ENCODE measurements around the gene DOCK4. TPM values are rescaled to one million over a fixed set of nuclear protein-coding genes. Genes with fewer than 3 reads are reported as not detected.

The DOCK4 gene
- total RNA-seq, 1 donor from 2014 or later = 109 TPM

GRCh38 chr7:111801277-111801676 lies 404.9 kb downstream of the DOCK4 start:
- DNase-seq = no peak

DNA sequence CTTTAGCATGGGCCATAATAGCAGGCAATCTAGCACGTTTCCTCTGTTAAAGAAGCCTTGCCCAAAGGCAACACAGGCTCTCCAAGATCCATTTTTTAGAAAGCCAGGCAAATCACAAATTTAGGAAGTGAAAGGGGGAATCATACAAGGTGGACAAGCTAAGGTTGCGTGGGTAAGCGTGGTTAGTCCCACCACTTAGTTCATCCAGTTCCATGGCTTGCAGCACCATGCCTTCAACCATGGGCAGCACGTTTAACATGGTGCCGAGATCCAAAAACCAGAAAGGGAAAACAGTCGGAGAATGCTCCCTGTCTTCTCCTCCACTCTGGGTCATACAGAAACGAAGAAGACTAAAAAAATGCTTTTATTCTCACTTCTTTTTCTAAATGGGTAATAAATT lies 409.5 kb downstream of the DOCK4 start:
- DNase-seq = no peak

- no peak for DNase-seq
Observed at GRCh38 chr7:111789870-111790269, 416.3 kb downstream of the DOCK4 start.

- no peak for DNase-seq
Observed at GRCh38 chr7:111789048-111789320, 417.2 kb downstream of the DOCK4 start.

DNA sequence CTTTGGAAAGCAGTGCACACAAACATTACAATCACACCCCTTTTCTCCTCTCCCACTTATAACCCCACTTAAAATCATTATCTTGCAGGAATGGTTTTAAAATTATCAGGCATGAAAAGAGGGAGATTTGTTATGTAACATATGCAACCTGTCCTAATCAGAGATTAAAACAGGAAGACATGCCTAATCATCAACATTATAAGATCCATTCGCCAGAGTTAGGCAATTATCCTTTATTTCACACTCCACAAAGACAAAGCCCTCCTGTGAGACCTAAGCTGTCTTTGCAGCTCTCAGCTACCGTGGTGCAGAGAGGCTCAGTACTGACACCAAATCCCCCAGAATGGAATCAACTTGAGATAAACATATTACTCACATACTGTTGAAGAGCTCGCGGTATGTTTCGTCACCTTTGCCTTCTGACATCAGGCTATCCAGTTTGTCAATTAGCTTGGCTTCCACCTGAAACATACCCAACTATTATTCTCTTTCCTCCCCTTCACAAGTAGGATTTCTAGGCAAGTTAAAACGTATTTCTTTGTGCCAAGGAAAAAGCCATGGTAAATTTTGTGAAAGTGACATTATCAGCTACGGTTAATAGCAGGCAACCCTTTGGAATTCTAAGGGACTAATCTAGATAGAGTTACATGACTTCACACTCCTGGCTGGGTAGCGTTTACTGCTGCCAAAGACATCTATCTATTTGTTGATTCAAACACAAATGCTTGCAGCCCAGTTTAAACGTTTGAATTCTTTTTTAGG lies 417.7 kb downstream of the DOCK4 start:
- no peak for DNase-seq

DNA sequence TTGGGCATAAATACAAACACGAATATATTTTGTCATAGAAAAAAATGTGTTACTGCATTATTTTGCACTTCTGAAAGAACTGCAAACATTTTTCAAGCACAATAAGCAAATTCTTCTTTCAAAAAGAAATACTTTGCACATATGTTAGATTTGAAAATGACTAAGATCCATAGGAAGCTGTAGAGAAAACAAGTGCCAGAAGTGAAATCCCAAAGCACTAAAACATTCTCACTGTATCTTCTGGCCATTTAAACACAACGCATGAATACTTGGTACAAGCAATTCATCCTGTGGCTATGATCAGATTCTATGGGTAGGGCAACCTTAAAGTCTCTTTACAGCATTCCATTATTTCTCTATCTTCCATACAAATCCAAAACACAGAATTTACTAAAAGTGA lies 418.5 kb downstream of the DOCK4 start:
- no peak for DNase-seq

- DNase-seq = no peak
Observed at GRCh38 chr7:111787099-111787498, 419.1 kb downstream of the DOCK4 start.

GRCh38 chr7:111785076-111785475 lies 421.1 kb downstream of the DOCK4 start:
- DNase-seq = no peak

GRCh38 chr7:111784296-111784695 lies 421.9 kb downstream of the DOCK4 start:
- no peak for DNase-seq

DNA sequence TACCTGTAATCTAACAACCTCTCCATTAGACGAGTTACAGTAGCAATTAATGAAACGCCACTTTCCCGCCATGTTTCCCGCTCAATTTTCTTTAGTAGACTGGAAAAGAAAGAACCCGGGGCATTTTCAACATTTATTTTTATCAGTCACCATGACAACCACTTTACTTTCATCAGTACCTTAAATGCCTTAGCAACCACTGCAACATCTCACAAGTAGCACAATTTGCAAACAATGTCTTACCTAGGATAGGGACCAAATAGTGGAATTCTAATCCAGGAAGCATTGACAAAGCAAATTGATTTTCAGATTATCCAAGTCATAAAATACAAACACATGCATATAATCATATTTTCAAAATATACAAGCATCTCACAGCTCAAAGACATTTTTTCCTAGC lies 422.3 kb downstream of the DOCK4 start:
- no peak for DNase-seq

- DNase-seq = no peak
Observed at GRCh38 chr7:111780527-111780926, 425.7 kb downstream of the DOCK4 start.

- DNase-seq = no peak
Observed at GRCh38 chr7:111775206-111775605, 431.0 kb downstream of the DOCK4 start.

DNA sequence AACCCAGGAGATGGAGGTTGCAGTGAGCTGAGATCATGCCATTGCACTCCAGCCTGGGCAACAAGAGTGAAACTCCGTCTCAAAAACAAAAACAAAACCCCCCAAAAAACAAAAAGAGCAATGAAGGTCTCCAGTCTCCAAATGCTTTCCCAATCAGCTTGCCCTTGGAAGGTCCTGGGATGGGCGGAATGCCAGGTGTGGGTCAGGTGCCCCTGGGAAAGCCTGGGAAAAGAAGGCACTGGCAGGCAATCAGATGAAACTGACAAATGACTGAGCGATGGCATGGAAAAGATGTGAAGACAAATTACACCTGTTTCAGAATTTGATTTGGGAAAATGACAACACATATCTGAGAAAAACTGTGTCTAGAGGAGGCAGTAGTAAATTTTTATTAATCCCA lies 433.5 kb downstream of the DOCK4 start:
- no peak for DNase-seq

DNA sequence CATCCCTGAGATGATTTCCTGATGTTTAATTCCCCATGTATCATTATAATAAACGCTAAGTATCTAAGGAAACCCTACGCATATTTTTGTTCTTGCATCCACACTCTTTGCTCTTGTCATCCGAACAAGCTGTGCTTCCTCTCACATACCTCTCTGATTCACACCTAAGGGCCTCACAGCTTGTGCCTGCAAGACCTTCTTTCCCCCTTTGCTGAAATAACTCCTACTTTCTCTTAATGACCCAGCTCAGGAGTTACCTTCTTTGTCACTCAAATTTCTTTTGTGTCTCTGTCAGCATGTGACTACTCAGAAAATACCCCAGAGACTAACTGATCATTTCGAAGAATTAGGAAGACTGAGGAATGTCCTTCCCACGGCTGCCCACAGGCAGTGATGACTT lies 434.6 kb downstream of the DOCK4 start:
- no peak for DNase-seq

DNA sequence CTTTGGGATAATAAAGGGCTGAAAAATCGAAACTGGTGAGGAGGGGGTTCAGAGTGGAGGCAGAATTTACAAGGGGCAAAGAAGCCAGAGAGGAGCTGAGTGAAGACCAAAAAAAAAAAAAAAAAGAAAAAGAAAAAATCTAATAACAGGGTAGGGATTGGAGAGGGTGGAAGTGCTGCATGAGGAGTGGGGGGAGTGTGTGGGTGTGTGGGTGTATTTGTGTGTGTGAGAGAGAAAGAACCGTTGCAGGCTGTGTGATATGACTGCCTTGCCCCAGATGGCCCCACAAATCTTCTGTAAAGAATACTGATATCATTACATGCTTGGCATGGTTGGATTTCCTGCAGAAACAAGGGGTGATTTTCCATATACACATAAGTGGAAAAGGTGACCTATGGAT lies 436.1 kb downstream of the DOCK4 start:
- DNase-seq = no peak

DNA sequence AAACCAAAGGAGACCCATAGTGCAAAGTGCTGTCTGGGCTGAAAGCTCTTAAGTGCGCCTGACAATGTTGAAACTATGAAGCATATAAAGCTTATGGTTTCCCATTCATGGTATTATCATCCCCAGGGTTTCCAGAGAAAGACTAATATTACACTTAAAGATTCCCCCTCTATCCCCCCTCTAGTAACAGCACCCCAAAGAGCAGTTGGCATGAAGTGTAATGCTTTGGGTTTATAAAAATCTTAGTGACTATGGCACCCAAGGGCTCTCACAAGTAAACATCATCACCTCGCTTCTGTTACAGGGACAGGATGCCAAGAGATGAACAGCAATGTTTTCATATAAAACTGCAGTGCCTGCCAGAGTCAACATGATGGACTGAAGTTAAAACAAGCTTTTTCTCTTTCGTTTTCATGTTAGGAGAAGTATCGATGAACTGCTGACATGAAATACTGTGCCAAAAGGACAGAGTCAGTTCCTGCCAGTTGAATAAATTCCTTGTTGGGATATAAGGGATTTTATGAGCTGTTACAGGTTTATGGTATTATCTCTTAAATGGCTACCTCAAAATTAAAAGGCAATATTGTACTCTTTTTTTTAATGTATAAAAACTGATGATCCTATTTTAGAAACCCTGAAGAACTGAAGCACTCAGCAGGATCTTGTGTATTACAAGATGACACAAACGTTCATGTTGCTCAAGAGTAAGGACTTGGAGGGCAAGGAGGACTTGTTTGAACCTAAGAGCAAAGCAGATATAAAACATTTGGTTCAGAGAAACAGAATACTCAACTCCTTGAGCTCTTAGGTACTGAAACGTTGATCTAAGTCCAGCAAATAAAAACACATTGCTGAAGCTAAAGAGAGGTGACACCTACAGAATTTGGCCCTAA lies 440.2 kb downstream of the DOCK4 start:
- no peak for DNase-seq

DNA sequence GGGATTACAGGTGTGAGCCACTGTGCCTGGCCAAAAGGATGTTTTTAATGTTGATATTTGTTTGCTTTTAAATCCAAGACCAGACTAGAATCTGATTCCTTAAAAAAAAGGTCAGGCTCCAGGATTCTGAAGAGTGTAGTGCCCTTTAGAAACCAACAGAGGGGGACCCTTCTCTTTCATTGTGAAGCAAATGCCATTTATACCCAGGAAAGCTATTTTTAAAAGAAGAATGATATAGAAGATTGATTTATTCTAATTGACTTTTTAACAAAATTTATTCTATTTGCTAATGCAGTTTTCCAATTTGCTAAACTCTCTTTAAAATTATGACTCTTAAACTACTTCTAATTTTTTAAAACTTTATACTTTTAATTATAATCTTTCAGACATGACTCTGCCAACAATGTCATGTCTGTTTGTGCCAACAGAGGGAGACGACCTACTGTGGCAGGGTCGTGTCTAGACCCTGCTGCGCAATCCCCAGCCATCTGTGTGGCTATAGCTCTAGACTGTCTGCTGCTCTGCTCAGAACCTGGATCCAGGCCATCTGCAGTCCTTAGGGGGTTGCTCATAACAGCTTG lies 442.9 kb downstream of the DOCK4 start:
- DNase-seq = no peak

DNA sequence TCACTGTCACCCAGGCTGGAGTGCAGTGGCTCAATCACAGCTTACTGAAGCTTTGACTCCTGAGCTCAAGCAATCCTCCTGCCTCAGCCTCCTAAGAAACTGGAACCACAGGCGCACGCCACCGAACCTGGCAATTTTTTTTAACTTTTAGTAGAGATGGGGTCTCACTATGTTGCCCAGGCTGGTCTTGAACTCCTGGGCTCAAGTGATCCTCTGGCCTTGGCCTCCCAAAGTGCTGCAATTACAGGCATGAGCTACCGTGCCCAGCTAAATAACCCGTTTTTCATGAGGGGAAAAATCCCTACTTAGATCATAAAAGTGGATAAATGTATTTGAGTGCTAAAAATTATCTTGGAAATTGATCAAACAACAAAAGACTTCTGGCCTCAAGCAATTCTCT lies 443.4 kb downstream of the DOCK4 start:
- DNase-seq = no peak

DNA sequence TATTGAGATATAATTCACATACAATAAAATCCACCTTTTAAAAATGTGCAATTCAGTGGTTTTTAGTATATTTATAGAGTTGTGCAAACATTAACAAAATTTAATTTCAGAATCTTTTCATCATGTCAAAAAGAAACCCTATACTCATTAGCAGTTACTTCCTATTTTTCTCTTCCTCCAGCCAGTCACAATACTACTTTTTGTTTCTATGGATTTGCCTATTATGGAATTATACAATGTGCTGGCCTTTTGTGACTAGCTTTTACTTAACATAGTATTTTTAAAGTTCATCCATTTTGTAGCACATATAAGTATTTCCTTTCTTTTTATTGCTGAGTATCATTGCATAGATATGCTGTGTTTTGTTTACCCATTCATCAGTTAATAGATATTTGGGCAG lies 444.0 kb downstream of the DOCK4 start:
- DNase-seq = no peak

- DNase-seq = no peak
Observed at GRCh38 chr7:111760043-111760442, 446.2 kb downstream of the DOCK4 start.

- no peak for DNase-seq
Observed at GRCh38 chr7:111758332-111758731, 447.9 kb downstream of the DOCK4 start.

GRCh38 chr7:111756687-111757178 lies 449.5 kb downstream of the DOCK4 start:
- peak; percentile 89 for DNase-seq

DNA sequence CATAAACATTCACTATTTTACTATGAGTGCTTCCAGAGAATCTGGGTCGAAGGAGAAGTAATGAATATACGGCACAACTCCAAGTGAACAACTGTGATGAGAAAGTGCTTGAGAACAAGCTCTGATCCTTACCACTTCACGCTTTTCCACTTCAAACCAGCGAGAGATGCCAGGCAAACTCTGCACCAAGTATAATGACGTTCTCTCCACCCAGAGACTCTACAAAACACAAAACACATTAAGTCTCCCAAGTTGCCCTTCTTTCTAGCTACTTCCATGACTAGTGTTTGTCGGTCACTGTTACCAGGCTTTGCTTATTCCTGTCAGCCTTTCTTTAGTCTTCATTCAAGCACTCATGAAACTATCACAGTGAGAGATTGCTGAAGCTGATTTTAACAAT lies 450.8 kb downstream of the DOCK4 start:
- DNase-seq = no peak
